GM18951 (cell line): ENCODE data around the gene PRICKLE1.

Source experiments
- POLR2A ChIP-seq: IDR thresholded peaks from 4 replicates; pipeline ENCODE4 v1.6.1; 2011; ENCODE audit warnings: mild to moderate bottlenecking; ENCODE audit not compliant: insufficient read length, insufficient read depth; ENCODE audit errors: extremely low read depth
- in situ Hi-C: fragments of 300-500 bp; cut with MboI; formaldehyde crosslinking; loops from one replicate; pipeline ENCODE4 v1.12.0; 2022; ENCODE audit warnings: low sequenced_read_pairs, mixed read lengths, inconsistent platforms; ENCODE audit not compliant: unreplicated experiment

PRICKLE1 gene

DNA sequence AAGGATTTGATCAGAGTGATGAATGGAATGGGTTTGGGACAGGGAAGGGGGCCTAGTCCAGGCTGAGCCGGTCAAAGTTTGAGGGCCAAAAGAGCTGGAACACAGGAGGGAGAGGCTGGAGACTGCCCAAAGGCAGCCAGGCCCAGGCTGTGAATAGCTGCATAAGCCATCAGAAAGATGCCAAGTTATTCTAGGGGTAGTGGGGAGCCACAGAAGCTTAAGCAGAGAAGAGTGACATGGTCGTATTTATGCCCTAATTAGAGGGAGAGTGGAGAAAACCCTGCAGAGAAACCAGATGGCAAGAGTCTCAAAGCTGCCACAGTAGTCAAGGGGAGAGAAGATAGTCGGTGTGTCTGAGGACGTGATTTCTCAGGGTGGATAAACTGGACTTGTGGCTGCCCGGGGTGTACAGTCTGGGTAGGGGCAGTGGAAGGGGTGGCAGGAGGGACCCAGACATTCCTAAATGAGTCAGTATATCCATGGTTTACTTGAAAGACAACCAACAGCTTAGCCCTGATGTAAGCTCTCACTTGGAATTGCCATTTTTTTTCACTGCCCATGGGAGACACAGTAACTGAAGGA is 99.2 kb downstream of the PRICKLE1 start:
- no peak for TF ChIP-seq POLR2A
- in situ Hi-C loops = loop anchor here (25.0 kb wide), 1 partner anchor 847 kb away; no protein-coding TSS in a partner anchor

DNA sequence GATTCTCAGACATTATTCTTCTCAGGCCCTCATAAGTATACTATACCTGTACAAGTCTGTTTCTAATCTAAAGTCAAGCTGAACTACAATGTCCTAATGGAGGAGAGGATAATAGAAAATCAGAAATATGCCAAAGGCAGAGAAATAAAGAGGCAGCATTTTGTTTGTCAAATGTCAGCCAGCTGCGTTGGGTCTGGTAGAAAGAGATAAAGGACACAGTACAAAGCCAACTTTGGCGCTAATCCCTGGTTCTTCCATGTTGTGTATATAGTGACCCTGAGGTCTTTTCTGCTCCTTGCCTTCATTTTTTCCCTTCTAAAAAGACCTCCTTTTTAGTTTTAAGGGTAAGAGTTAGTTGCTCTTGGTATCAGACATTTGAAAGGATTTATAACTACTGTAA is 103.1 kb downstream of the PRICKLE1 start:
- no peak for TF ChIP-seq POLR2A
- in situ Hi-C loops = loop anchor here (25.0 kb wide), 1 partner anchor 851 kb away; no protein-coding TSS in a partner anchor

DNA sequence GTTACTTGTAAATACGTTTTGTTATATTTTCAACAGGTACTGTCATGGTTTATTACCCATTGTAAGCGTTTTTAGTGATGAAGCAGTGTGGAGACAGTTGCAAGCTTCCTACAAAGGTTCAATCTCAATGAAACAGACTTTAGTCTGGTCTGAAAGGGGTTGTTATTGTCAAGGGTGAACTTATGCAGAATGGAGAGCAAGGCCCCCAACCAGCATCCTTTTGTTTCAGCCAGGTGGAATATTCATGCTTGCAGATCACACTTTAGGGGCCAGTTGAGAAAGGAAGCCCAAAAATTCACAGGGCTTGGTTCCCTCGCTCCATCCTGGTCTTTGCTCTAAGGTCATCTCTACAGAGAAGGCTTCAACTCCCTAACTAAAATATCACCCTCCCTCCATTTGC is 103.7 kb downstream of the PRICKLE1 start:
- no peak for TF ChIP-seq POLR2A
- in situ Hi-C loops = loop anchor here (25.0 kb wide), 1 partner anchor 851 kb away; no protein-coding TSS in a partner anchor

DNA sequence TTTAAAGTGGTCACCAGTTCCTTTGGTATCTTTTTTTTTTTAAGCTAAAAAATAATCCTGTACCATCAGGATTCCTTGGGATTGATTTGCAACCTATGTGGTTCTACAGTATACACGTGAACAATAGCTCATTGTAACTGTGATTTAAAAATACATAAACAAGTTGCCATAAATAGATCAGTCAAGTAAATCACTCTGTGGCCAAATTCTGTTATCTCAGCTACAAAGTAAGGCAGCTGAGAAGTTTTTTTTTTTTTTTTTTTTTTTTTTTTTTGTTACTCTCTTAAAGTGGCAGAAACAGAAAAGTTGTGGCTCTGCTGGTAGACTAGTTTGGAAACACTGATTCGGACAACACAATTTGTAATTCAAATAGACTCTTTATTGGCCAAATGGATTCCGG is 104.5 kb downstream of the PRICKLE1 start:
- TF ChIP-seq POLR2A = no peak
- in situ Hi-C loops = loop anchor here (25.0 kb wide), 1 partner anchor 852 kb away; no protein-coding TSS in a partner anchor

DNA sequence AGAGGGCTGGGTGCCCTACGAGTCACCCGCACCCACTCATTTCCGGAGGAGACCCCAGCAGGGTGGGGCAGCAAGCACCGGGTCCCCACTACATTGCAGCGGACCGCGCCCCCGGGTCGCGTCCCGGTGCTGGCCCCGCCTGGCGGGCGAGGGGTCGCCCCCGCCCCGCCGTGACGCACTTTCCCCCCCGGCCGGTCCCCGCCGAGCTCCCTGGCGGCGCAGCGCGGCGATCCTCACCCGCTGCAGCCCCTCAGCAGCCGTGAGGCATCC is 106.1 kb downstream of the PRICKLE1 start:
- in situ Hi-C loops = loop anchor here (25.0 kb wide), 1 partner anchor 854 kb away; no protein-coding TSS in a partner anchor
- no peak for TF ChIP-seq POLR2A

DNA sequence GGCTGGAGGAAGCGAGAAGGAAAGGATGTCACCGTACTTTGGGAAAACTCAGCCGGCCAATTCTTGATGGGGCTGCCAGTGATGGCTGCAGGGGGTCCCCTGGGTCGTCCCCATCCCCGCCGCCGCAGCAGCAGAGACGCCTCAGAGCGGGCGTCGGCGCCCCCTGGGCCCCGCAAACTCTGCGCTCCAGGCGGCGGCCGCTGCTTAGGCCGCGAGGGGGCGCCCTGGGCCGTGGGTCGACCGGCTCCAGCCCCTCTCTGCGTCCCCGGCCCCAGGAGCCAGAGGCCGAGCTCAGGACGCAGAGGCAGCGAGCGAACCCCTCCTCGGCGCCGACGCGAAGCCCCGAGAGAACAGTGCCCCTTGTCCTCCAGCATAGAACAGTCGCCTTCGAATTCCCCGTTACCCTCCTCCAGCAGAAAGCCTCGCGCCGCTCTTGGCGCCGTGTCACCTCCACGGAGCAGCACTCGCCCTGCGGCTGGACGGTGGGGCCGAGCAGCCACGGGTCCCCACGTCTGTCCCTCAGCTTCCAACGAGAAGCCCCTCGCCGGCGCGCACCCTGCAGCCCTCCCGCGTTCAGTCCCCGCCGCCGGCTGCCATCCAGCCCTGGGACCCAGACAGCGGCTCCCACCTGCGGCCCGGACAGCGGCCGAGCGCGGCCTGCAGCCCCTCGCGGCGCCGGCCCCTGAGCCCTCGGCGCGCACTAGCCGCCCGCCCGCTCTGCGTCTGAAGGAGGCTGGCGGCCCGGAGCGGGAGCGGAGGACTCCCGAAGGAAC is 106.6 kb downstream of the PRICKLE1 start:
- in situ Hi-C loops = loop anchor here (25.0 kb wide), 1 partner anchor 854 kb away; no protein-coding TSS in a partner anchor
- TF ChIP-seq POLR2A = no peak

DNA sequence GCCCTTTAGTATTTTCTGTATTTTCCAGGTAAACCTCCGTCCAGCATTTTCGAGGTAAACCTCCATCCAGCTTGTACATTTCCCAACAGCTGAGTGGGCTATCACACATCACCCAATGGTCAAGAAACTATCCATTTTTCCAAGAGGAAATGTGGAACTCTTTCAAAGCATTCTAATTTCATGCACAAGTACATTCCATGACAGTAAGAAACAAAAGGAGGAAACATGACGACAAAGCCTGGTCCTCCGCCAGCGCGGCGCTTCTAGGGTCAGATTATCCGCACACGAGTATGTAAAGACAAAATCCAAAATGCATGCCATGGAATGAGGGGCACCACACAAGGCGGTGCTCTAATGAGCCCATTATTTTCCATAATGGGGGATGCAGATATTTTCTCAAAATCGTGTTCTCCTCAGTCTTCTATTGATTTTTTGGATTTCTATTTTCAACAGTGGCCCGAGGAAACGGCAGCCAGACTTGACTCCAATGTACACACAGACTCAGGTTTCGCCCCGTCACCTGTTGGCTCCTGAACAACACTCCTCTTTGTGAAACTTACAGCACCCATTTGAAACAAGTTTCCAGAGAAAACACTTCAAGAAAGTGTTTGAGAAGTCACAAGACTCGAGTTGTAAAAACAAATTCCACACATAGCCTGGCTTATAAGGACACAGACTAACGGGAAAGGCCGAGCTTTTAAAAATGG is 107.4 kb downstream of the PRICKLE1 start:
- no peak for TF ChIP-seq POLR2A
- in situ Hi-C loops = loop anchor here (25.0 kb wide), 1 partner anchor 855 kb away; no protein-coding TSS in a partner anchor

DNA sequence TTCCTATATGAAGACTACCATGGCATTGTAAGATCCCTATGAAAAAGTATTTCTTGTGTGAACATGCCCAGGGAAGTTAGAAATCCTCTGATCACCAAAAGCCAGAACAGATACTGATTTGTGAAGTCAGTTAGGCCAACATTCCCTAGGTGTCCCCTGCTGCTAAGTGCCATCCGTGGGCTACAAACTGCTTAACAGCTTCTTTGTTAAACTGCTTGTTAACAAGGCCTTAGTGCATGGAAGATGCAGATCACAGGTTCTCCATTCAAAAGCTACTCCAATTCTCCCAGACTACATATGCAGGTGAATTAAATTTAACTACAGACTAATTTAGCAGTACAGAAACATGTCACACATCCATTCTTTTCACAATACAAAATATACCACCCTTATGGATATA is 108.2 kb downstream of the PRICKLE1 start:
- in situ Hi-C loops = loop anchor here (25.0 kb wide), 1 partner anchor 856 kb away; no protein-coding TSS in a partner anchor
- TF ChIP-seq POLR2A = no peak

DNA sequence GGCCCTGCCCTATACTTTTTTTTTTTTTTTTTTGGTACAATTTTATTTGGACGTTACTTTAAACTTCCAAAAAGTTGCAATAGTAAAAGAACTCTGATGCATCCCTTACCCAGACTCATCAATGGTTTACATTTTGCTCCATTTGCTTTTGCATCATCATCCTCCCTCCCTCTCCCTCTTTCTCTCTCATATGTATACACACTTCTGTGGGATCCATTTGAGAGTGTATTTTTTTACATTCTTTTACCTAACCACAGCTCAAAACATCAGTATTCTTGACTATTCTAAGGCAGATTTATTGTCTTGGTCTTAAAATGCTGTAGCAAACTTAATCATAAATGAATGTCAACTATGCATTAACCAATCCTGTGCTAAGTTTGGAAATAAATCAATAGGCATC is 111.6 kb downstream of the PRICKLE1 start:
- TF ChIP-seq POLR2A = no peak
- in situ Hi-C loops = loop anchor here (25.0 kb wide), 1 partner anchor 859 kb away; no protein-coding TSS in a partner anchor

DNA sequence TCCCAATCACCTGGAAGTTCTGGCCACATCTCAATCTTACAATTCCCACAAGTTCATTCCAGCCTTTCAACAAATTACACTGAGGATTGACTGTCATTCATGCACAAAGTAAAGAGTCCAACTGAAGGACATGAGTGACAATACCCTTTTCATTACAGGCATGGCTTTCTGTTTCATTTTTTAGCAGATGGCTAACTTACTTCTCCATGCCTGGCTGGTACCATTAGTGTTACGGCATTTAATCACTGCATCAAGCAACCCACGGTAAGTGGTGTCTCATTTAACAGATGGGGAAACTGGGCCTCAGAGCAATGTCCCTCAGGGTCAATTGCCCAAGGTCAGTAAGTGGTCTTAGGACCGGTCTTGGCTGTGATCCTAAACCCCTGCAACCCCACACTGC is 114.4 kb downstream of the PRICKLE1 start:
- in situ Hi-C loops = loop anchor here (25.0 kb wide), 1 partner anchor 862 kb away; no protein-coding TSS in a partner anchor
- TF ChIP-seq POLR2A = no peak

DNA sequence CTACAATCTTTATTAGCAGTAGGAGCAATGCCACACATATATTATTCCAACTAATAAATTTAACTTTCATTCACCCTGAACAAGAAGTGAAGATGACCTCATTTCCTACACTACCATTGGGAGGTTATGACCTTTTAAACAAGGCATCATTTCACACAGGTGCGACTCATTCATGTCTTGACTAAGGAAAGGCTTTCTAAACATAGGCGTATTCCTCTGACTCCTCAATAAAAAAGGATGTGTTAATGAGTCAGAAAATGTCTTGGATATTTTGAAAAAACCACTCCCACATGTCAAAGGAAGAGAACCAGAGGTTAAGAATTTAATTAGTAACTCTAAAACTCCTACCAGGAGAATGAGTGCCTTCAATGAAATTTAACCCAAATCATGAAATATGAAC is 115.2 kb downstream of the PRICKLE1 start:
- TF ChIP-seq POLR2A = no peak
- in situ Hi-C loops = loop anchor here (25.0 kb wide), 1 partner anchor 813 kb away; no protein-coding TSS in a partner anchor

DNA sequence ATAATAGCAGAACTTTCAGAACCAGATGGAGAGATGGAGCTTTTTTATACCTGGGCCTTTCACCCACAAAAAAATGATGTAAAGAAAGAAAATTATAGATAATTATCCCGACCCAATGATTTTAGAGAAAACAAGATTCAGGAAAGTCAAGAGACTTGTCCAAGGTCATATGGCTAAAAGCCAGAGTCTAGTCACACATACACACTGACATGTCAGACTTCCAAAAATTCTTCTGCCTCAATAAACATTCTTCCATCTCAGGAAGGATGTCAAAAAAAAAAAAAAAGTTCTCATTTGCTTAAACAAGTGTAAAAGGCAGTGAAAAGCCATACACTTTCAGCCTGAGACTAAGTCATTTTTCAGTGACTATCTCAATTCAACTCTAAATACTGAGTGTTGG is 116.0 kb downstream of the PRICKLE1 start:
- TF ChIP-seq POLR2A = no peak
- in situ Hi-C loops = loop anchor here (25.0 kb wide), 1 partner anchor 814 kb away; no protein-coding TSS in a partner anchor

DNA sequence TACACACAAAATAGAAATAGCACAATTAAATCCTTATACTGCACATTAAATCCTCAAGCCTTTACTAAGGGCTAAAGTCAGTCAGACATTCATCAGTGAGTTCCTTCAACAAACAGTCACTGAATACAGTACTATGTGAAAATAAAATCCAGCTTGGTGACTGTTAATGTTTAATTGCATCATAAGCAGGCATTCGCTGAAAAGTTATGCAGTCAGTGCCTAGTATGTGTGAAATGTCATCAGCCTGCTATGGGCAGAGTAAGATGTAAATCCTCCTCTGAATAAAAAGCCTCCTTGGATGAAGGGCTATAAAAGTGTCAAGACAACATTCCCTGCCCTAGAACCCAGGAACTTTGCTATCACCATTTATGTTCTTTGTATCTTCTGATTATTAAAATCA is 116.4 kb downstream of the PRICKLE1 start:
- in situ Hi-C loops = loop anchor here (25.0 kb wide), 1 partner anchor 814 kb away; no protein-coding TSS in a partner anchor
- TF ChIP-seq POLR2A = no peak
